Caco-2 (cell line): ENCODE results near the gene STPG3. TPM values are rescaled to one million over a fixed set of nuclear protein-coding genes. Genes with fewer than 3 reads are reported as not detected.

Experiments used
- BruUV-seq: library from RNA; stranded (reverse); fragments of 400-500 nt; replicated peaks from 2 replicates; lab custom pipeline; 2021; lab: Mats Ljungman, UMichigan
- CTCF ChIA-PET: fragments of 300-600 bp; sonication (Branson Sonifier 250); formaldehyde crosslinking; loops from one replicate; lab custom pipeline; 2022; ENCODE audit warnings: antibody characterized with exemption; lab: Charles Lee
- POLR2A ChIA-PET: fragments of 300-600 bp; sonication (Branson Sonifier 250); formaldehyde crosslinking; loops from one replicate; lab custom pipeline; 2022; ENCODE audit warnings: antibody characterized with exemption; lab: Charles Lee
- DNase-seq, 2 experiments: peaks; one replicate each; pipeline versions ENCODE4 v3.0.0 to v3.0.0-alpha.2; 2020 to 2022
- H3K27me3 ChIP-seq: replicated peaks from 2 replicates; pipeline ENCODE4 v1.6.0; 2011; ENCODE audit warnings: low read length; ENCODE audit not compliant: control insufficient read depth, insufficient read depth
- H3K36me3 ChIP-seq: 2 replicates; pipeline ENCODE4 v1.5.1; 2011; ENCODE audit warnings: low read length; ENCODE audit not compliant: control insufficient read depth, insufficient read depth
- H3K4me1 ChIP-seq: fragments of 250-450 bp; sonication (Bioruptor Pico); 2 replicates; pipeline ENCODE4 v1.5.1; 2020; ENCODE audit warnings: mild to moderate bottlenecking
- H3K4me3 ChIP-seq: 2 replicates; pipeline ENCODE4 v1.5.1; 2011; ENCODE audit warnings: low read depth, mild to moderate bottlenecking, control low read depth, low read length
- H3K9me3 ChIP-seq: fragments of 250-450 bp; sonication (Bioruptor Pico); 2 replicates; pipeline ENCODE4 v1.5.1; 2020; ENCODE audit warnings: mild to moderate bottlenecking, moderate library complexity
- H3K27ac Mint-ChIP-seq: one replicate; pipeline ENCODE4 v1.8.0; 2022; ENCODE audit warnings: mixed read lengths; ENCODE audit not compliant: unreplicated experiment
- H3K27me3 Mint-ChIP-seq: one replicate; pipeline ENCODE4 v1.8.0; 2022; ENCODE audit warnings: mixed read lengths; ENCODE audit not compliant: insufficient read depth, unreplicated experiment
- H3K36me3 Mint-ChIP-seq: one replicate; pipeline ENCODE4 v1.8.0; 2022; ENCODE audit warnings: mild to moderate bottlenecking, mixed read lengths; ENCODE audit not compliant: insufficient read depth, unreplicated experiment
- H3K4me1 Mint-ChIP-seq: one replicate; pipeline ENCODE4 v1.8.0; 2022; ENCODE audit warnings: low read depth, mixed read lengths; ENCODE audit not compliant: unreplicated experiment
- H3K4me3 Mint-ChIP-seq: one replicate; pipeline ENCODE4 v1.8.0; 2022; ENCODE audit warnings: mild to moderate bottlenecking, moderate library complexity, mixed read lengths; ENCODE audit not compliant: unreplicated experiment
- H3K9me3 Mint-ChIP-seq: one replicate; pipeline ENCODE4 v1.8.0; 2022; ENCODE audit warnings: mixed read lengths; ENCODE audit not compliant: unreplicated experiment
- CTCF ChIP-seq, 2 experiments: fragments of 200-600 bp in 1 of 2; IDR thresholded peaks; 1 replicate in 1 of 2; 2 replicates in 1 of 2; pipeline versions ENCODE4 v1.5.1 to v1.8.0; 2011 to 2022; ENCODE audit warnings: antibody characterized with exemption in 1 of 2, control low read depth in 1 of 2, inconsistent platforms in 1 of 2, low read depth in 1 of 2, low read length in 1 of 2, mild to moderate bottlenecking in 1 of 2, moderate library complexity in 1 of 2; ENCODE audit not compliant: insufficient read depth in 1 of 2, severe bottlenecking in 1 of 2, unreplicated experiment in 1 of 2
- intact Hi-C: fragments of 100-400 bp; cut with micrococcal nuclease; formaldehyde crosslinking; loops from one replicate; pipeline ENCODE4 v1.10.0; 2022; ENCODE audit not compliant: unreplicated experiment
- total RNA-seq: library from RNA; stranded (reverse); gene quantifications from 2 replicates; pipeline ENCODE4 v1.2.3, GENCODE V29; 2022

Gene STPG3
- total RNA-seq, 1 experiment from 2014 or later, result not detected

- H3K4me3 Mint-ChIP-seq, result peak overlapping the region; percentile 85
- H3K4me1 Mint-ChIP-seq, result peaks cover 11% of the 10 kb centered on the region
- no TSS peak for BruUV-seq
- no peaks in the 10 kb centered on the region for H3K9me3 Mint-ChIP-seq
- no peaks in the 10 kb centered on the region for H3K9me3 ChIP-seq
- DNase-seq, result peak in 1 of 2 experiments; percentile 65
- H3K27me3 Mint-ChIP-seq, result no peaks in the 10 kb centered on the region
- ChIA-PET POLR2A (interaction anchor here (2.5 to 3.3 kb wide), 3 partner anchors 19 to 33 kb away, joined by 10 to 27 read pairs (median 14); partner anchors contain the start of genes ANAPC2, SSNA1, TPRN and TUBB4B), CTCF (interaction anchor here (1.3 to 2.5 kb wide), 3 partner anchors 15 to 47 kb away, joined by 3 to 27 read pairs (median 3); no protein-coding TSS in a partner anchor)
- H3K27me3 ChIP-seq, result no peaks in the 10 kb centered on the region
- TF ChIP-seq CTCF (IDR thresholded peaks at IDR 0.05; ENCODE audit: insufficient read depth in 1 of 2, low read depth in 1 of 2, low read length in 1 of 2, severe bottlenecking in 1 of 2, unreplicated experiment in 1 of 2), result no peak
- peak overlapping the region; percentile 69 for H3K4me3 ChIP-seq
- no peaks in the 10 kb centered on the region for H3K36me3 ChIP-seq
- peaks cover 29% of the 10 kb centered on the region for H3K36me3 Mint-ChIP-seq
- peaks cover 29% of the 10 kb centered on the region for H3K4me1 ChIP-seq
- no peak overlapping the region for H3K27ac Mint-ChIP-seq
- intact Hi-C loops, result loop anchor here (2.0 kb wide), 1 partner anchor 19 kb away; the partner anchor contains the start of gene TUBB4B
Measured at GRCh38 chr9:137221506-137222111, 29.5 kb upstream of the STPG3 start.

- Histone ChIP-seq H3K27me3 (no peaks in the 10 kb centered on the region), H3K9me3 (no peaks in the 10 kb centered on the region), H3K36me3 (no peaks in the 10 kb centered on the region), H3K4me1 (peaks cover 29% of the 10 kb centered on the region), H3K4me3 (peak within 1 kb of the TSS; percentile 69)
- Mint-ChIP-seq H3K36me3 (peaks cover 21% of the 10 kb centered on the region), H3K27ac (no peak within 1 kb of the TSS), H3K4me3 (peak within 1 kb of the TSS; percentile 85), H3K4me1 (peaks cover 8% of the 10 kb centered on the region), H3K9me3 (no peaks in the 10 kb centered on the region), H3K27me3 (no peaks in the 10 kb centered on the region)
- intact Hi-C loops, result loop anchor here (2.0 kb wide), 1 partner anchor 18 kb away; the partner anchor contains the start of gene TUBB4B
- peak in 1 of 2 experiments; percentile 4 for TF ChIP-seq CTCF (IDR thresholded peaks at IDR 0.05; ENCODE audit: insufficient read depth in 1 of 2, low read depth in 1 of 2, low read length in 1 of 2, severe bottlenecking in 1 of 2, unreplicated experiment in 1 of 2)
- CTCF ChIA-PET, result interaction anchor here (1.0 to 2.5 kb wide), 7 partner anchors 14 to 47 kb away, joined by 3 to 27 read pairs (median 3); partner anchors contain the start of gene TUBB4B
- no TSS peak for BruUV-seq
- no peak for DNase-seq
- POLR2A ChIA-PET, result interaction anchor here (1.0 to 3.3 kb wide), 5 partner anchors 18 to 33 kb away, joined by 5 to 27 read pairs (median 10); partner anchors contain the start of genes ANAPC2, NELFB, SSNA1 and TPRN
Measured at GRCh38 chr9:137222190-137223077, 28.7 kb upstream of the STPG3 start, which contains the start of gene RNF208. TSS of gene RNF208 (minus strand) at chr9:137222240. CDS start at chr9:137221212, 1,028 bp downstream.
